RWPE1 (cell line): Measurements from ENCODE around the gene KLRD1.

Experiments
- CTCF ChIA-PET: fragments of 350-600 bp; sonication (Branson Sonifier 250); formaldehyde crosslinking; extraction: SDS; loops from one replicate; lab custom pipeline; 2021; lab: Yijun Ruan, JAX
- POLR2A ChIA-PET: fragments of 400-600 bp; formaldehyde crosslinking; extraction: SDS; loops from one replicate; lab custom pipeline; 2020; ENCODE audit warnings: antibody characterized with exemption; ENCODE audit not compliant: low non-redundant PET; lab: Yijun Ruan, JAX
- DNase-seq: peaks from one replicate; pipeline ENCODE4 v3.0.0; 2012; ENCODE audit warnings: low spot score
- H3K27ac ChIP-seq: fragments of 450-650 bp; 2 replicates; pipeline ENCODE4 v1.5.1; 2017
- TF ChIP-seq, protein P1 (sequence below): fragments of 450-650 bp; conservative IDR thresholded peaks from 2 replicates; pipeline ENCODE4 v1.5.1; 2017; ENCODE audit warnings: low read depth, mild to moderate bottlenecking

The KLRD1 gene

DNA sequence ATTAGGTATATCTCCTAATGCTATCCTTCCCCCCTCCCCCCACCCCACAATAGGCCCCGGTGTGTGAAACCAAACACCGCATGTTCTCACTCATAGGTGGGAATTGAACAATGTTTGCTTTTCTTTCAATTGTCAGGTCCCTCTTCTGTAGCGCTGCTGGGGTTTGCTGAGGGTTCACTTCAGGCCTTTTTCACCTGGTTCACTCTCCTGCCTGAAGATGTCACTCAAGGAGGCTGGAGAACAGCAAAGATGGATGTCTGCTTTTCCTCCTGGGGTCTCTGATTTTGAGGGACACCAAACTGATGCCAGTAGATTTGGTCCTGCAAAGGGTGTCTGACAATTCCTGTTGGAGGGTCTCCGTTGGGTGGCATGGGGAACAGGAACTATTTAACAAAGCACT is 46.4 kb downstream of the KLRD1 start:
- no peak overlapping the region for H3K27ac ChIP-seq
- TF ChIP-seq, protein P1, sequence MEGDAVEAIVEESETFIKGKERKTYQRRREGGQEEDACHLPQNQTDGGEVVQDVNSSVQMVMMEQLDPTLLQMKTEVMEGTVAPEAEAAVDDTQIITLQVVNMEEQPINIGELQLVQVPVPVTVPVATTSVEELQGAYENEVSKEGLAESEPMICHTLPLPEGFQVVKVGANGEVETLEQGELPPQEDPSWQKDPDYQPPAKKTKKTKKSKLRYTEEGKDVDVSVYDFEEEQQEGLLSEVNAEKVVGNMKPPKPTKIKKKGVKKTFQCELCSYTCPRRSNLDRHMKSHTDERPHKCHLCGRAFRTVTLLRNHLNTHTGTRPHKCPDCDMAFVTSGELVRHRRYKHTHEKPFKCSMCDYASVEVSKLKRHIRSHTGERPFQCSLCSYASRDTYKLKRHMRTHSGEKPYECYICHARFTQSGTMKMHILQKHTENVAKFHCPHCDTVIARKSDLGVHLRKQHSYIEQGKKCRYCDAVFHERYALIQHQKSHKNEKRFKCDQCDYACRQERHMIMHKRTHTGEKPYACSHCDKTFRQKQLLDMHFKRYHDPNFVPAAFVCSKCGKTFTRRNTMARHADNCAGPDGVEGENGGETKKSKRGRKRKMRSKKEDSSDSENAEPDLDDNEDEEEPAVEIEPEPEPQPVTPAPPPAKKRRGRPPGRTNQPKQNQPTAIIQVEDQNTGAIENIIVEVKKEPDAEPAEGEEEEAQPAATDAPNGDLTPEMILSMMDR, result no peak
- no peak for DNase-seq
- POLR2A ChIA-PET, result no interaction called here
- CTCF ChIA-PET, result no interaction called here

DNA sequence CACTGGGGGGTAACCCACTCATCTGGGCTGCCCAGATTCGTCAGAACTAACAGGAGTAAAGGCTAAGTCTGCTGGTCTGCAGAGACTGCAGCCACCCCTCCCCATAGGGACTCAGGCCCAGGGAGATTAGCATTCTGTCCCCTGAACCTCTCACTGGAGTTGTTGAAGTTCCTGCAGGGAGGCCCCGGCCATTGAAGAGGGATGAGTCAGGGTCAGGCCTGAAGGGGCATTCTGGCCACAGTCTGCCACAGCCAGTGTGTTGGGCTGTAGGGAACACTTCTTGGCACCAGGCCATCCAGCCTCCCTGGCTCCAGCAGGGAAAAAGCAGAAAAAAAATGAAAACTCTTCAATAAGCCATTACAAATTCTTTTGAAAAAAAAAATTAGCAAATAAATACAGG is 46.8 kb downstream of the KLRD1 start:
- ChIA-PET POLR2A (no interaction called here), CTCF (no interaction called here)
- H3K27ac ChIP-seq, result no peak overlapping the region
- TF ChIP-seq, protein P1, result no peak
- no peak for DNase-seq

DNA sequence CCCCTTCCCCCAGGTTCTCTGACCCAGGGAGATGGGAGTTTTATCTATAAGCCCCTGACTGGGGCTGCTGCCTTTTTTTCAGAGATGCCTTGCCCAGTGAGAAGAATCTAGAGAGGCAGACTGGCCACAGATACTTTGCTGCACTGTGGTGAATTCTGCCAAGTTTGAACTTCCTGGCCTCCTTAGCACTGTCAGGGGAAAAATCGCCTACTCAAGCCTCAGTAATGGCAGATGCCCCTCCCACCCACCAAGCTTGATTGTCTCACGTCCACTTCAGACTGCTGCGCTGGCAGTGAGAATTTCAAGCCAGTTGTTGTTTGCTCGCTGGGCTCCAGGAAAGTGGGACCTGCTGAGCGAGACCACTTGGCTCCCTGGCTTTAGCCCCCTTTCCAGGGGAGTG is 50.5 kb downstream of the KLRD1 start:
- ChIA-PET CTCF (no interaction called here), POLR2A (no interaction called here)
- H3K27ac ChIP-seq, result no peak overlapping the region
- TF ChIP-seq, protein P1, result no peak
- no peak for DNase-seq

DNA sequence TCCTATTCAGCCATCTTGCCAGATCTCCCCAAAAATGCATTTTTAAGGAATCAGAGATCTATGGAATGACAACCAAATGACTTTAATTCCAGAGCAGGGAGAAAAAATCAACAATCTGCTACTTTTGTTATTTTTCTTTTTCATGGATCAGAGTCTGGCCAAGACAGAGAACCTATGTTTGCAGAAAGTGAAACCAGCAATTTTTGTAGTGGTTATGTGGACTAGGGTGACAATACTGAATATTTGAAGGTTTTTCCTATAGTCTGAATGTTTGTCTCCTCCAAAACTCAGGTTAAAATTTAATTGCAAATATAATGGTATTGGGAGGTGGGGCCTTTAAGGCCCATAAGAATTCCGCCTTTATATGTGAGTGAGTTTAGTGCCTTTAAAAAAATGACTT is 51.3 kb downstream of the KLRD1 start:
- no peak for DNase-seq
- no peak overlapping the region for H3K27ac ChIP-seq
- CTCF ChIA-PET, result no interaction called here
- POLR2A ChIA-PET, result no interaction called here
- TF ChIP-seq, protein P1, result no peak

DNA sequence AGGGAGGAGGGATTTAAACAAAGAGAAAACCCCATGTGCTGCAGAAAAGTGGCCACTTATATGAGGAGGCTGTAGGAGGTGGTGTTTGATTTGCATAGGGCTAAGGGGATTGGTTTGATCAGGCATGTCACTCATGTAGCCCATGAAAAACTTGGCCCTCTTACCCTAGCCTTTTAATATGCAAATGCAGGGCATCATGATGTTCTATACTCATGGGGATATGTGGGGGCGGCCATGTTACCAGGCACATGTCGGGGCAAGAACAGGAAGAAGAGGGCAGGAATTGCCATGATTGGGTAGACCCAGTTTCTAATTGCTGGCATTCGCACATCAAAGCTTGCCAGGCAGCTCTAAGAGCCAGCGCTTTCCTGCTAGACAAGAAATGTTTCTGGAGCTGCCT is 53.4 kb downstream of the KLRD1 start:
- peak overlapping the region; percentile 57 for H3K27ac ChIP-seq
- DNase-seq, result no peak
- ChIA-PET CTCF (interaction anchor here (0.7 kb wide), 1 partner anchor 1346 kb away, joined by 3 read pairs; no protein-coding TSS in a partner anchor), POLR2A (no interaction called here)
- TF ChIP-seq, protein P1, result no peak

DNA sequence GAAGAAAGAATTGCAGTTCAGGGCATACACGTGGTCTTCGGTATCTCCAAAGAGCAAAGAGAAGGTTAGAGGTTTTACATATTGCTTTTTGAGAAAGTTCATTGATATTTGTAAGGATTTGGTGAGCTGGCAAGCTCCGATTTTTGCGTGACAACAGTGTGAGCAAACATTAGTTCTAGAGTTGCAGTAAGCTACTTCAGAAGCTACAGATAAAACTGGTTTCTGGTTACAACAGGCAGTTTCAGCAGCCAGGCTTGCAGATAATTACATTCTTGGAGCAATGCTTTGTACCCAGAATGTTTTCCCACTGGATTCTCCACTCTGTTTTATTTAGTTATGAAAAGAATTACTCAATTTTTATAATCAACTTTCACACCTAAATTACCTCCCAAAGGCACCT is 54.0 kb downstream of the KLRD1 start:
- DNase-seq, result no peak
- POLR2A ChIA-PET, result no interaction called here
- CTCF ChIA-PET, result interaction anchor here (0.7 kb wide), 1 partner anchor 1345 kb away, joined by 3 read pairs; no protein-coding TSS in a partner anchor
- peak overlapping the region; percentile 57; the same call in 1 of the 2 replicates for H3K27ac ChIP-seq
- TF ChIP-seq, protein P1, result no peak

DNA sequence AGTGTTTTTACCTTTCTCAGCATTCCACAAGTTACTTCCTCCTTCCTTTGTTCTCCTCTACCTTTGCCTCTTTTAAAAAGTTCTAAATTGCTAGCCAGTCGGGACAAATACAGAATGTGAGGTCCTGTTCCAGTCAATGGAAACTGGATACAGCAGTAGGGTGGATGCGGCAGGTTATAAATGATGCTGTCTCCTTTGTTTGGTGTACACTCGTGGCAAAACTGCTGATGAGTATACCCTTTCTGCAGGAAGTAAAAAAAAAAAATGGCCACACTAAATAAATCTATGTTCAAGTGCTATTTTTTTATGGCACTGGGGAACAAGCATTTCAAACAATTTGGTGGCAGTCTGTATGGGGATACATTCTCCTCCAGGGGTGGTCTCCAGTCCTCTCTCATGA is 54.7 kb downstream of the KLRD1 start:
- CTCF ChIA-PET, result no interaction called here
- no peak overlapping the region for H3K27ac ChIP-seq
- TF ChIP-seq, protein P1, result no peak
- POLR2A ChIA-PET, result interaction anchor here (0.7 kb wide), 1 partner anchor 30 kb away, joined by 5 read pairs; no protein-coding TSS in a partner anchor
- no peak for DNase-seq
